ENCODE measurements around the gene HDAC1. TPM values are rescaled to one million over a fixed set of nuclear protein-coding genes. Genes with fewer than 3 reads are reported as not detected.

The HDAC1 gene
- total and polyA plus RNA-seq, 10 of the 15 experiments (the other 5 are each of a cell fraction or from before 2014, with no cell fraction given) = 147 to 331 (median 168) TPM

DNA sequence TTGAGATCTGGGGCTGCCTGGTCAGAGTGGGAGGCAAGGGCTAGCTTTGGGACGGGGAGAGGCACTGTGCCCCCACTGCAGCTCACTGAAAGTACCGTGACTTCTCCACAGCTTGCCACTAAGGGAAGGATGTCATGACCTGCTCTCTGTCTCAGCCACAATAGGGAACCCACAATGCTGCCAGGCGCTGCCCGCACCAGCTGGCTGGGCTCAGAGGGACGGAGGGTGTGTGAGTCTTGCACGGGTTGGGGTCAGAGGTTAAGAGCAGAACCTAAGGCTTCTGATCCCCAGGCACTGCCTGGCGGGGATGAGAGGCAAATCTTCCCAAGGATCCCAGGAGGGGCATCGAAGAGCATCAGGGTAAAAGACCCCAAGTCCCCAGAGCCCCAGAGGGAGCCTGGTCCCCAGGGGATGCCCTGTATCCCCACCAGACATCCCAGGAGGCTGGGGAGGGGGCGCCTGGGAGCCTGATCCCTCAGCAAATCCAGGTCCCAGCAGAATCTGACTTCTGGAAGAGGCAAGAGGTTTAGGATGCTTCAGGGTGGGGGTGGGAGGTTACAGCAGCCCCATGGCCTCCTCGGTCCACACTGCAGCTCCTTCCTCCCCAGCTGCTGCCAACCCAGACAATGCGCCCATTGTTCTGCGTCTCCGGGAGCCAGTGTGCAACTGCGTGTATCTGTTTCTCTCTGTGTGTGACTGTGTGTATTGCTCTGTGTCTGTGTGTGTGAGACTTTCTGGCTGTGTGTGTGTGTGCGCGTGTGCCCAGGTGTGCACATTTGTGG, 46.2 kb downstream of the HDAC1 start (continued):
- TF ChIP-seq, protein P1, sequence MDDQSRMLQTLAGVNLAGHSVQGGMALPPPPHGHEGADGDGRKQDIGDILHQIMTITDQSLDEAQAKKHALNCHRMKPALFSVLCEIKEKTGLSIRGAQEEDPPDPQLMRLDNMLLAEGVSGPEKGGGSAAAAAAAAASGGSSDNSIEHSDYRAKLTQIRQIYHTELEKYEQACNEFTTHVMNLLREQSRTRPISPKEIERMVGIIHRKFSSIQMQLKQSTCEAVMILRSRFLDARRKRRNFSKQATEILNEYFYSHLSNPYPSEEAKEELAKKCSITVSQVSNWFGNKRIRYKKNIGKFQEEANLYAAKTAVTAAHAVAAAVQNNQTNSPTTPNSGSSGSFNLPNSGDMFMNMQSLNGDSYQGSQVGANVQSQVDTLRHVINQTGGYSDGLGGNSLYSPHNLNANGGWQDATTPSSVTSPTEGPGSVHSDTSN (IDR thresholded peaks at IDR 0.05; ENCODE audit: insufficient replicate concordance, low read depth, low read length) = peak; percentile 33
- TF ChIP-seq NR2C2 (IDR thresholded peaks at IDR 0.05; ENCODE audit: borderline replicate concordance, control insufficient read depth, insufficient read length, low read depth) (peak; percentile 49), ESRRA (IDR thresholded peaks at IDR 0.05; ENCODE audit: low read length) (no peak), TBL1XR1 (IDR thresholded peaks at IDR 0.05; ENCODE audit: low read depth, low read length) (no peak), ATF7 (IDR thresholded peaks at IDR 0.05; ENCODE audit: low read depth) (no peak), SIX5 (IDR thresholded peaks at IDR 0.05; ENCODE audit: low read depth, low read length, severe bottlenecking) (no peak), NR2C1 (IDR thresholded peaks at IDR 0.05) (peak; percentile 77), POLR2A (IDR thresholded peaks at IDR 0.05; ENCODE audit: low read depth, low read length) (no peak), SRF (IDR thresholded peaks at IDR 0.05; ENCODE audit: low read depth in 2 of 2, low read length in 2 of 2) (no peak), HCFC1 (IDR thresholded peaks at IDR 0.05; ENCODE audit: low read length) (0 out of 2 replicates have a peak, but pooled peaks have one; percentile 29), RUNX3 (IDR thresholded peaks at IDR 0.05; ENCODE audit: low read length) (peak; percentile 64), MYC (IDR thresholded peaks at IDR 0.05; ENCODE audit: insufficient read depth, insufficient read length, insufficient replicate concordance, low read length, severe bottlenecking) (no peak), EP300 (IDR thresholded peaks at IDR 0.05; ENCODE audit: borderline replicate concordance in 1 of 2, control insufficient read depth in 1 of 2, low read depth in 2 of 2, low read length in 2 of 2) (0 out of 4 replicates have a peak, but pooled peaks of 1 of the 2 experiments have one; percentile 11), SREBF1 (IDR thresholded peaks at IDR 0.05; ENCODE audit: low read length) (no peak), STAT1 (conservative IDR thresholded peaks at IDR 0.05) (no peak)
- TF ChIP-seq, protein P2, sequence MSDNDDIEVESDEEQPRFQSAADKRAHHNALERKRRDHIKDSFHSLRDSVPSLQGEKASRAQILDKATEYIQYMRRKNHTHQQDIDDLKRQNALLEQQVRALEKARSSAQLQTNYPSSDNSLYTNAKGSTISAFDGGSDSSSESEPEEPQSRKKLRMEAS (IDR thresholded peaks at IDR 0.05; ENCODE audit: low read depth, low read length) = no peak
- TF ChIP-seq, protein P3, sequence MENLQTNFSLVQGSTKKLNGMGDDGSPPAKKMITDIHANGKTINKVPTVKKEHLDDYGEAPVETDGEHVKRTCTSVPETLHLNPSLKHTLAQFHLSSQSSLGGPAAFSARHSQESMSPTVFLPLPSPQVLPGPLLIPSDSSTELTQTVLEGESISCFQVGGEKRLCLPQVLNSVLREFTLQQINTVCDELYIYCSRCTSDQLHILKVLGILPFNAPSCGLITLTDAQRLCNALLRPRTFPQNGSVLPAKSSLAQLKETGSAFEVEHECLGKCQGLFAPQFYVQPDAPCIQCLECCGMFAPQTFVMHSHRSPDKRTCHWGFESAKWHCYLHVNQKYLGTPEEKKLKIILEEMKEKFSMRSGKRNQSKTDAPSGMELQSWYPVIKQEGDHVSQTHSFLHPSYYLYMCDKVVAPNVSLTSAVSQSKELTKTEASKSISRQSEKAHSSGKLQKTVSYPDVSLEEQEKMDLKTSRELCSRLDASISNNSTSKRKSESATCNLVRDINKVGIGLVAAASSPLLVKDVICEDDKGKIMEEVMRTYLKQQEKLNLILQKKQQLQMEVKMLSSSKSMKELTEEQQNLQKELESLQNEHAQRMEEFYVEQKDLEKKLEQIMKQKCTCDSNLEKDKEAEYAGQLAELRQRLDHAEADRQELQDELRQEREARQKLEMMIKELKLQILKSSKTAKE (IDR thresholded peaks at IDR 0.05; ENCODE audit: low read depth, poor library complexity, severe bottlenecking) = no peak
- TF ChIP-seq, protein P4, sequence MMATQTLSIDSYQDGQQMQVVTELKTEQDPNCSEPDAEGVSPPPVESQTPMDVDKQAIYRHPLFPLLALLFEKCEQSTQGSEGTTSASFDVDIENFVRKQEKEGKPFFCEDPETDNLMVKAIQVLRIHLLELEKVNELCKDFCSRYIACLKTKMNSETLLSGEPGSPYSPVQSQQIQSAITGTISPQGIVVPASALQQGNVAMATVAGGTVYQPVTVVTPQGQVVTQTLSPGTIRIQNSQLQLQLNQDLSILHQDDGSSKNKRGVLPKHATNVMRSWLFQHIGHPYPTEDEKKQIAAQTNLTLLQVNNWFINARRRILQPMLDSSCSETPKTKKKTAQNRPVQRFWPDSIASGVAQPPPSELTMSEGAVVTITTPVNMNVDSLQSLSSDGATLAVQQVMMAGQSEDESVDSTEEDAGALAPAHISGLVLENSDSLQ (IDR thresholded peaks at IDR 0.05) = no peak
- TF ChIP-seq, protein P5, sequence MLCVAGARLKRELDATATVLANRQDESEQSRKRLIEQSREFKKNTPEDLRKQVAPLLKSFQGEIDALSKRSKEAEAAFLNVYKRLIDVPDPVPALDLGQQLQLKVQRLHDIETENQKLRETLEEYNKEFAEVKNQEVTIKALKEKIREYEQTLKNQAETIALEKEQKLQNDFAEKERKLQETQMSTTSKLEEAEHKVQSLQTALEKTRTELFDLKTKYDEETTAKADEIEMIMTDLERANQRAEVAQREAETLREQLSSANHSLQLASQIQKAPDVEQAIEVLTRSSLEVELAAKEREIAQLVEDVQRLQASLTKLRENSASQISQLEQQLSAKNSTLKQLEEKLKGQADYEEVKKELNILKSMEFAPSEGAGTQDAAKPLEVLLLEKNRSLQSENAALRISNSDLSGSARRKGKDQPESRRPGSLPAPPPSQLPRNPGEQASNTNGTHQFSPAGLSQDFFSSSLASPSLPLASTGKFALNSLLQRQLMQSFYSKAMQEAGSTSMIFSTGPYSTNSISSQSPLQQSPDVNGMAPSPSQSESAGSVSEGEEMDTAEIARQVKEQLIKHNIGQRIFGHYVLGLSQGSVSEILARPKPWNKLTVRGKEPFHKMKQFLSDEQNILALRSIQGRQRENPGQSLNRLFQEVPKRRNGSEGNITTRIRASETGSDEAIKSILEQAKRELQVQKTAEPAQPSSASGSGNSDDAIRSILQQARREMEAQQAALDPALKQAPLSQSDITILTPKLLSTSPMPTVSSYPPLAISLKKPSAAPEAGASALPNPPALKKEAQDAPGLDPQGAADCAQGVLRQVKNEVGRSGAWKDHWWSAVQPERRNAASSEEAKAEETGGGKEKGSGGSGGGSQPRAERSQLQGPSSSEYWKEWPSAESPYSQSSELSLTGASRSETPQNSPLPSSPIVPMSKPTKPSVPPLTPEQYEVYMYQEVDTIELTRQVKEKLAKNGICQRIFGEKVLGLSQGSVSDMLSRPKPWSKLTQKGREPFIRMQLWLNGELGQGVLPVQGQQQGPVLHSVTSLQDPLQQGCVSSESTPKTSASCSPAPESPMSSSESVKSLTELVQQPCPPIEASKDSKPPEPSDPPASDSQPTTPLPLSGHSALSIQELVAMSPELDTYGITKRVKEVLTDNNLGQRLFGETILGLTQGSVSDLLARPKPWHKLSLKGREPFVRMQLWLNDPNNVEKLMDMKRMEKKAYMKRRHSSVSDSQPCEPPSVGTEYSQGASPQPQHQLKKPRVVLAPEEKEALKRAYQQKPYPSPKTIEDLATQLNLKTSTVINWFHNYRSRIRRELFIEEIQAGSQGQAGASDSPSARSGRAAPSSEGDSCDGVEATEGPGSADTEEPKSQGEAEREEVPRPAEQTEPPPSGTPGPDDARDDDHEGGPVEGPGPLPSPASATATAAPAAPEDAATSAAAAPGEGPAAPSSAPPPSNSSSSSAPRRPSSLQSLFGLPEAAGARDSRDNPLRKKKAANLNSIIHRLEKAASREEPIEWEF (IDR thresholded peaks at IDR 0.05; ENCODE audit: insufficient replicate concordance, low read depth, low read length) = no peak

Measured in GM12878 (cell line).